ENCODE data around the gene SUN1.
"Not testable (repeated sequence)": the region's sequence is repeated elsewhere in the genome, so short reads cannot be mapped to it uniquely, and the experiment has no call there.

Gene SUN1

DNA sequence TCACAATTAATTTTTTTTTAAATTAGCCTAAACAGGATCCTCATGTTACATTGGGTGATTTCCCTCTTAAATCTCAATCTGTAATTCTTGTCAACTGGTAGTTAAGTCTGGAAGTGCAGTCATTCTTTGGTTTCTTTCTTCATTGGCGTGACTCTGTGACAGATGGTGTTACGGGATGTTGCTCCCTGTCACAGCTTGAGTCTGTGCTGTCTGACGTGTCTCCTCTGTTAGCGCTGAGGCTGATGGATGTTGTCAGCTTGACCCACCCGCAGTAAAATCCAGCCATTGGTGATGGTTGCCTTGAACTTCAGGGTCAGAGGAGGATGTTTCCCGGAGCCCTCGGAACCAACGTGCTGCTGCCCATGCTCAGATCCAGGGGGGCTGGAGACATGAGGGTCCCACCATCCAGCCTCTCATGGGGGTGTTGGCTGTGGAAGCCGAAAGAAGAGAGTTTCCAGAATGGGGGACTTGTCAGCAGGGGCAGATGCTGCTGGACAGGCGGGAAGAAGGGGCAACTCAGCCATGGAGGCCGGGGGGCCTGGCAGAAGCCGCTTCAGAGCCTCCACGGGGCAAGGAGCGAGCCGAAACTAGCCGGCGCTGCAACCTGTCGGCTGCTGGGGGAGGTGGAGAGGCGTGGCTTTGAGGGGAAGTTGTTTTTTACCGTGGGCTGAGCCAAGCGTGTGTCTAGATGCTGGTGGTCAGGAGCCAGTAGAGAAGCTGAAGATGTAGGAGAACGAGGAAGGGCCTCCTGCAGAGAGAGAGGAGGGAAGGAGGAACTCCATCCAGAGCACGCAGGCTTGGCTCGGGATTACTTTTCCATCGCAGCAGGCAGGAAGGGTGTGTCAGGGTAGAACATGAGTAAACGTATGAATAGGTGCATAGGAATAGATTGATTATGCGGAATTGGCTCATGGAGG is 3.5 kb downstream of the SUN1 start:
- Histone ChIP-seq H3K4me1 (ENCODE audit: insufficient read depth, low read length) (peaks cover 20% of the 10 kb centered on the region), H3K9me3 (ENCODE audit: control insufficient read depth, insufficient read depth, low read length) (no peaks in the 10 kb centered on the region), H3K9ac (ENCODE audit: low read depth, low read length) (no peak overlapping the region), H3K36me3 (ENCODE audit: insufficient read depth, low read length) (peaks cover 23% of the 10 kb centered on the region)

DNA sequence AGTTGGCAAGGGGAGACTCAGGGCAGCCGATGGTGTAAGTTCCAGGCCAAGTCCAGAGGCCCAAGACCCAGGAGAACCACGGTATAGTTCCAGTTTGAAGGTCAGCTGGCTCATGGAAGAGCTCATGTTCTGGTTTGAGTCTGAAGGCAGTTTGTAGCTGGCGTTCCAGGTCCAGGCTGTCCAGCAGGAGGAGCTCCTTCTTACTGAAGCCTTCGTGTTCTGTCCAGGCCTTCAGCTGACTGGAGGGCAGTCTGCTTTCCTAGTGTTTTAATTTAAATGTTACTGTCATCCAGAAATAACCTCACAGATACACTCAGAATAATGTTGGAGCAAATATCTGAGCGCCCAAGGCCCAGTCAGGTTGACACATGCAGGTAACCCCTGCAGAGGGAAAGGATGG is 4.2 kb downstream of the SUN1 start:
- H3K9ac ChIP-seq (ENCODE audit: low read depth, low read length) = no peak overlapping the region
- H3K9me3 ChIP-seq (ENCODE audit: control insufficient read depth, insufficient read depth, low read length) = no peaks in the 10 kb centered on the region
- peaks cover 17% of the 10 kb centered on the region for H3K4me1 ChIP-seq (ENCODE audit: insufficient read depth, low read length)
- peaks cover 23% of the 10 kb centered on the region for H3K36me3 ChIP-seq (ENCODE audit: insufficient read depth, low read length)

DNA sequence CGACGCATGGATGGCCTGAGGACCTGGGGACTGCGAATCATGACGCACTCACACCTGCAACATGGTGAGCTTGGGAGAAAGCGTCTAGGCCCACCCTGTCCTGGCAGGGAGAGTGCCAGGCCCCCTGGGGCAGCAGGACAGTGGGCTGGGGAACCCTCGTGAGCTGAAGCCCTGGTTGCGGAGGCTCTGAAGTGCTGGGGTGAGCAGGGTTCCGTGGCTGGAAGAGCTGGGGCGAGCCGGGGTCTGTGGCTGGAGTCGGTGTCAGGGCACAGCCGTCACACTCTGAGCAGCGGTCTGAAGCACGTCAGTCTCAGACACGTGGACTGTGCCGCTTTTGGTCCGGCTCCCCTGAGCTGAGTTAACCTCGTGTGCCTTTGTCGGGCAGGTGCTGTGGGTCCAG is 4.7 kb downstream of the SUN1 start:
- H3K9ac ChIP-seq (ENCODE audit: low read depth, low read length) = no peak overlapping the region
- peaks cover 26% of the 10 kb centered on the region for H3K36me3 ChIP-seq (ENCODE audit: insufficient read depth, low read length)
- H3K9me3 ChIP-seq (ENCODE audit: control insufficient read depth, insufficient read depth, low read length) = no peaks in the 10 kb centered on the region
- peaks cover 12% of the 10 kb centered on the region for H3K4me1 ChIP-seq (ENCODE audit: insufficient read depth, low read length)

DNA sequence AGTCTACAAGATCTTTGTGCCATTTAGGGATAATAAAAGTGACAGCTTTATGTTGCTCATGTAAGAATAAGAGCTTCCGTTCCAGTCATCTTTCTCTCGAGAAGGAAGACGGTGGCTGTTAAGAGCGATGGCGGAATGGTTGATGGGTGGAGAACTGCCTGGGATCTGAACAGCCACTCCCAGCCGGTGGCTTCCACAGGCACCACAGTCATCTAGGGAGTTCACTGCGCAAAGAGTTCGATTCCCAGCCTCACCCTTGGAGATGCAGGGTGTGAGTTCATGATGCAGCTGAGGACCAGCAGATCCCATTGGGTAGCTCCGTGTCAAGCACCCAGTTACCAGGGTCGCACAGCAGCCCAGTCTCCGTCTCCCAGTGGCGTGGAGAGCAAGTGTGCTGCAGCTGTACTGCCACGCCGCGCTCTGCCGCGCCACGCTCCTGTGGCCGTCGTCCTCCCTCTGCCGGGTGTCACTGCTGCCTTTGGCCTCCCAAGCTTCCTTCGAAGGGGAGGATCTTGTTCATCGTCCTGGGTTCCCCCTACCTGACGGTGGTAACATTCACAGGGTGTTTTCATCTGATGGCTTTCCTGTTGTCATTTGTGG is 7.8 kb downstream of the SUN1 start:
- Histone ChIP-seq H3K9me3 (ENCODE audit: control insufficient read depth, insufficient read depth, low read length) (no peaks in the 10 kb centered on the region), H3K4me1 (ENCODE audit: insufficient read depth, low read length) (0 out of 2 replicates have a peak, but pooled peaks cover 4% of the 10 kb centered on the region), H3K36me3 (ENCODE audit: insufficient read depth, low read length) (peaks cover 41% of the 10 kb centered on the region), H3K9ac (ENCODE audit: low read depth, low read length) (no peak overlapping the region)

DNA sequence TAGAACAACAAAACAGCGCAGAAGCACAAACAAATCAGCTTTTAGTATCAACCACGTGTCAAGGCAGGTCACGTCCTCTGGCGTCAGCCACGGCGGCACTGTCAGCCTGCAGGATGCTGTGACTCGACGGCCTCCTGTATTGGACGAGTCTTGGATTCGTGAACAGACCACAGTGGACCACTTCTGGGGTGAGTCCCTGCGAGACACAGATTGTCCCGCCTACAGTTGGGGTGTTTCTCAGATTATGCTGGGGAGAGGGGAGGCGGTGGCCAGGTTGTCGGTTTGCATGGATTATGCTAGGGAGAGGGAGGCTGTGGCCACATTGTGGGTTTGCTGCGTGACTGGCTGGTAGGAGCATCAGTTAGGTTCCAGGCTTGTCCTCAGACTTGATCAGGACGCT is 9.7 kb downstream of the SUN1 start:
- peaks cover 37% of the 10 kb centered on the region for H3K36me3 ChIP-seq (ENCODE audit: insufficient read depth, low read length)
- no peaks in the 10 kb centered on the region for H3K9me3 ChIP-seq (ENCODE audit: control insufficient read depth, insufficient read depth, low read length)
- no peaks in the 10 kb centered on the region for H3K4me1 ChIP-seq (ENCODE audit: insufficient read depth, low read length)
- H3K9ac ChIP-seq (ENCODE audit: low read depth, low read length) = no peak overlapping the region

DNA sequence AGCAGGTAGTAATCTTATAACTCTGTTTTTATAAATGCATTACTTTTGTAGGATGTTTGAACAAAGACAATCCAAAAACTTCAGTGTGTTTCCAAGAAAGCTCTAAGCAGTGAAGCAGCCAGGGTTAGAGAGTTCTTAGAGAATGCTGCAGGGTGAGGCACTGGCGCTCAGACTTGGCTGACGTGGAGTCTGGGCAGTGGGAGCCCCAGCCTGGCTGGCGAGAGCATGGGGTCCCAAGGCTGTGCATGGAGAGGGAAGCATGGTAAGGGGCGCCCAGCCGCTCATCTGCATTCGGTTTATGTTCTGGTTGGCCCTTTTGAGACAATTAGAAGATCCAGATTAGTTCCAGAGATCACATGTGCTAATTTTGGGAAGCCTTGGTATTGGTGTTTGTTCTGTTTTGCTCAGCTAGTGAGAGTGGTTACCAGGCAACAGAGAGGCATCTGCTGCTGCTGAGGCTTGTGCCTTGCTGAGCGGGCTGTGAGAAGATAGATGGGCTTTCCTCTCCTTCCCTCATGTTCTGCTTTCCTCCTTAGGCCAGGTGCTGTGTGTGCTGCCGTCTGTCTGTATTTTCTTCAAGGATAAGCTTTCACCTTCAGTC is 10.3 kb downstream of the SUN1 start:
- no peaks in the 10 kb centered on the region for H3K4me1 ChIP-seq (ENCODE audit: insufficient read depth, low read length)
- H3K9me3 ChIP-seq (ENCODE audit: control insufficient read depth, insufficient read depth, low read length) = no peaks in the 10 kb centered on the region
- H3K36me3 ChIP-seq (ENCODE audit: insufficient read depth, low read length) = peaks cover 37% of the 10 kb centered on the region
- no peak overlapping the region for H3K9ac ChIP-seq (ENCODE audit: low read depth, low read length)

DNA sequence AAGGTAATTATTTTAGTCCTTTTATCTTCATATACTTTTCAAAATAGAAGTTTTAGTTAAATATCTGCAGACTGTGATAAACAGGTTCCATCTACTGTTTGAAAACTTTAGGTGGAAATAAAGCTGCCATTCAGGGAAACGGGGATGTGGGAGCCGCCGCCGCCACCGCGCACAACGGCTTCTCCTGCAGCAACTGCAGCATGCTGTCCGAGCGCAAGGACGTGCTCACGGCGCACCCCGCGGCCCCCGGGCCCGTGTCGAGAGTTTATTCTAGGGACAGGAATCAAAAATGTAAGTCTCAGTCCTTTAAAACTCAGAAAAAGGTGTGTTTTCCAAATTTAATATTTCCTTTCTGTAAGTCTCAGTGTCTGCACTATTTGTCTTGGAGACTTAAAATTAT is 11.0 kb downstream of the SUN1 start:
- Histone ChIP-seq H3K9ac (ENCODE audit: low read depth, low read length) (no peak overlapping the region), H3K36me3 (ENCODE audit: insufficient read depth, low read length) (peaks cover 37% of the 10 kb centered on the region), H3K9me3 (ENCODE audit: control insufficient read depth, insufficient read depth, low read length) (no peaks in the 10 kb centered on the region)

DNA sequence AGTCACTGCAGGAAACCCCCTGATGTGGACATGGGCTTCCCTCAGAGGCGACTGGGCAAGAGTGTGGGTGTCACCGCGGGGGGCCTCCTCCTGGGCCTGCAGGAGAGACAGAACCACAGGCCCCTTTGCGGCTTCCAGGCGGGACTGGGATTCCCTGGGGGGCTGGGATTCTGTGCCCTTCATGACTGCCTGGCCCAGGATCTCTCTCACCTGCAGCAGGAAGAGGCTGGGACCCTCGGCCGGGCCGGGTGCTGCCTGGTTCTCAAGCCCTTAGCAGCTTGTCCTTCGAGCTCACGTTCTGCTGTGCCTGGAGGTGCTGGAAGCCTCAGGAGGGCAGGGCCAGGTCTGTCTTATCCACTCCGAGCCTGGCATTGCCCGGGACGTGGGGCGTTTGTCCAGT is 11.8 kb downstream of the SUN1 start:
- Histone ChIP-seq H3K4me1 (ENCODE audit: insufficient read depth, low read length) (no peaks in the 10 kb centered on the region), H3K9me3 (ENCODE audit: control insufficient read depth, insufficient read depth, low read length) (no peaks in the 10 kb centered on the region), H3K9ac (ENCODE audit: low read depth, low read length) (no peak overlapping the region), H3K36me3 (ENCODE audit: insufficient read depth, low read length) (peaks cover 33% of the 10 kb centered on the region)

More for the DNA sequence above, 11.0 kb downstream of the SUN1 start:
- H3K4me1 ChIP-seq (ENCODE audit: insufficient read depth, low read length) = no peaks in the 10 kb centered on the region

DNA sequence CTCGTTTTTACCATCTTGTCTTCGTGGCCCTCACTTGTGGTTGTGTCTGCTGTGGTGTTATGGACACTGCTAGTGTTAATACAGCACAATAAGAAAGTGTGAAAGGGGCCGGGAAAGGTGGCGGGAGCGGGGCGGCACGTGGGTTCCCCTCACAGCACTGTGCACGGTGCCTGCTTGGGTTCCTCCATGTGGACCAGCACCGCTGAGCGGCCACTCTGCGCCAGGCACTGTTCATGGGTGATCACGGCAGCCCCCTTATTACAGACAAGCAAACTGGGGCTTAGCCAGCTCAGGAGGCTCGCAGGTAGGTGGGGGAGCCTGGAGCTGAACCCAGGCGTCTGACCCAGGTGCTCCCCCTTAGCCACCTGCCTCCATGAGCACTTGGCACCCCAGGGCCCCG is 12.2 kb downstream of the SUN1 start:
- Histone ChIP-seq H3K36me3 (ENCODE audit: insufficient read depth, low read length) (peaks cover 32% of the 10 kb centered on the region), H3K4me1 (ENCODE audit: insufficient read depth, low read length) (no peaks in the 10 kb centered on the region), H3K9ac (ENCODE audit: low read depth, low read length) (no peak overlapping the region), H3K9me3 (ENCODE audit: control insufficient read depth, insufficient read depth, low read length) (no peaks in the 10 kb centered on the region)

DNA sequence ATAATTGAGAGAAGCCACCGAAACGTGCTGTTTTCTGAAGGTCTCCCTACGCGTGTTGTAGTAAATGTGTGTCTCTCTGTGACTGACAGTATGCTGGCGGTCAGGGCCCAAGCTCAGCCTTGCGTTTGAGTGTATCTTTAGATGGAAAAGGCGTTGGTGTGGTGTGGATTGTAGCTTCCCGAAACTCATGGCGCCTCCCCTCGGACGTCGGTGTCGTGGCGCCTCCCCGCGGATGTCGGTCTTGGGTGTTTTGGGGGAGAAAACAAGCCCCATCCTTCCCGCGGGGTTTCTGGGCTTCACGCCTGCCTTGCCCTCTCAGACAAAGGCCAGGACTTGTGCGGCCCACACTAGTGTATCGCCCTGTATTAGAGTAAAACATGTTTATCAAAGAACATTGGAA is 12.8 kb downstream of the SUN1 start:
- Histone ChIP-seq H3K36me3 (ENCODE audit: insufficient read depth, low read length) (peaks cover 35% of the 10 kb centered on the region), H3K9ac (ENCODE audit: low read depth, low read length) (no peak overlapping the region)

DNA sequence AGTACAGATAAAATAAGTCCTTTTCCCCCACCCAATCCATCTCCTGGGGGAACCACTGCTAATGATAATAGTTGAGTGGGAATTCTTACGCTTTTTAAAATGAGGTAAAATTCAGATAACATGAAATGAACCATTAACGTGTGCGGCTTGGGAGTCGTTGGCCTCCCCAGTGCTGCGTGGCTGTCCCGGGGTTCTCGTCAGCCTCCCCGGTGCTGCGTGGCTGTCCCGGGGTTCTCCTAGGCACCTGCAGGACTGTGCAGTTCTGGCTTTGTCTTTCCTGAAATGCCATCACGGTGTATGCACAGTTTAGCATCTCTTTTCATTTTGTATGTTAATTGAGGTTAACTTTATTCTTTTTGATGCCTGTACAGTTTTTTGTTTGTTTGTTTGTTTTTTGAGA is 13.5 kb downstream of the SUN1 start:
- Histone ChIP-seq H3K9ac (ENCODE audit: low read depth, low read length) (no peak overlapping the region), H3K9me3 (ENCODE audit: control insufficient read depth, insufficient read depth, low read length) (no peaks in the 10 kb centered on the region), H3K4me1 (ENCODE audit: insufficient read depth, low read length) (no peaks in the 10 kb centered on the region), H3K36me3 (ENCODE audit: insufficient read depth, low read length) (peaks cover 31% of the 10 kb centered on the region)

More for the DNA sequence above, 12.8 kb downstream of the SUN1 start:
- H3K9me3 ChIP-seq (ENCODE audit: control insufficient read depth, insufficient read depth, low read length) = no peaks in the 10 kb centered on the region
- H3K4me1 ChIP-seq (ENCODE audit: insufficient read depth, low read length) = no peaks in the 10 kb centered on the region

DNA sequence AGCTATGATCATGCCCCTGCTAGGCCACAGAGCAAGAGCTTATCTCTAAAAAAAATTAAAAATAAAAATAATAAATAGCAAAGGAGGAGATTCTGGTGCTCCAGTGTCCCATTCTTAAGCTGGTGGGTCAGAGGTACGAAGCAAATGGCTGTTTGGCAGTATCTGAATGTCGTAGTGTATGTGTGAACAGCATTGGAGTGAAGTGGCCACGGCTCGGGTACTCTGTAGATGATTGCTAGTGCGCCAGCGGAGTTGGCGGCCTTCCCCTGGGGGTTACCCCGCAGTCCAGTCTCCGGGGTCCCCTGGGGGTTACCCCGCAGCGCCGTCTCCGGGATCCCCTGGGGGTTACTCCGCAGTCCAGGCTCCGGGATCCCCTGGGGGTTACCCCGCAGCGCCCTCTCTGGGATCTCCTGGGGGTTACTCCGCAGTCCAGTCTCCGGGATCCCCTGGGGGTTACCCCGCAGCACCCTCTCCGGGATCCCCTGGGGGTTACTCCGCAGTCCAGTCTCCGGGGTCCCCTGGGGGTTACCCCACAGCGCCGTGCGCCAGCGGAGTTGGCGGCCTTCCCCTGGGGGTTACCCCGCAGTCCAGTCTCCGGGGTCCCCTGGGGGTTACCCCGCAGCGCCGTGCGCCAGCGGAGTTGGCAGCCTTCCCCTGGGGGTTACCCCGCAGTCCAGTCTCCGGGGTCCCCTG is 14.8 kb downstream of the SUN1 start:
- not testable (repeated sequence) for H3K9me3 ChIP-seq (ENCODE audit: control insufficient read depth, insufficient read depth, low read length); H3K4me1 ChIP-seq (ENCODE audit: insufficient read depth, low read length); H3K9ac ChIP-seq (ENCODE audit: low read depth, low read length)
- H3K36me3 ChIP-seq (ENCODE audit: insufficient read depth, low read length) = peaks cover 31% of the 10 kb centered on the region

DNA sequence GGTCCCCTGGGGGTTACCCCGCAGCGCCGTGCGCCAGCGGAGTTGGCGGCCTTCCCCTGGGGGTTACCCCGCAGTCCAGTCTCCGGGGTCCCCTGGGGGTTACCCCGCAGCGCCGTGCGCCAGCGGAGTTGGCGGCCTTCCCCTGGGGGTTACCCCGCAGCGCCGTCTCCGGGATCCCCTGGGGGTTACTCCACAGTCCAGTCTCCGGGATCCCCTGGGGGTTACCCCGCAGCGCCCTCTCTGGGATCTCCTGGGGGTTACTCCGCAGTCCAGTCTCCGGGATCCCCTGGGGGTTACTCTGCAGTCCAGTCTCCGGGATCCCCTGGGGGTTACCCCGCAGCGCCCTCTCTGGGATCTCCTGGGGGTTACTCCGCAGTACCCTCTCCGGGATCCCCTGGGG is 15.5 kb downstream of the SUN1 start:
- peaks cover 31% of the 10 kb centered on the region for H3K36me3 ChIP-seq (ENCODE audit: insufficient read depth, low read length)
- not testable (repeated sequence) for H3K9me3 ChIP-seq (ENCODE audit: control insufficient read depth, insufficient read depth, low read length); H3K9ac ChIP-seq (ENCODE audit: low read depth, low read length); H3K4me1 ChIP-seq (ENCODE audit: insufficient read depth, low read length)

DNA sequence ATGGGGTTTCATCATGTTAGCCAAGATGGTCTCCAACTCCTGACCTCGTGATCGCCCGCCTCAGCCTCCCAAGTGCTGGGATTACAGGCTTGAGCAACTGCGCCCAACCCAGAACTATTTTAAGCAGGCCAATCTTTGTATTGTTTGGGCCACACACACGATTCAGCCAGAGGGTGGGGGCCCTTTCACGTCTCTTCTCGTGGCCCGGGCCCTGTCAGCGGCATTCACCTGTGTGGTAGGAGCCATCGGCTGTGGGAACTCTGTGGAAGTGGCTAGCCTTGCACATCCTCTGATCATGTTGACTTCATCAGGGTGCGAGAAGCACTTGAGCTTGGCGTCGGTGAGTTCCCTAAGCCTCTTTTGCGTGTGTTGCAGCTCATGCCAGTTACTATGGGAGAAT is 16.9 kb downstream of the SUN1 start:
- H3K9me3 ChIP-seq (ENCODE audit: control insufficient read depth, insufficient read depth, low read length) = no peaks in the 10 kb centered on the region
- peaks cover 25% of the 10 kb centered on the region for H3K36me3 ChIP-seq (ENCODE audit: insufficient read depth, low read length)
- no peaks in the 10 kb centered on the region for H3K4me1 ChIP-seq (ENCODE audit: insufficient read depth, low read length)
- no peak overlapping the region for H3K9ac ChIP-seq (ENCODE audit: low read depth, low read length)

All from ES-I3 (cell line).